GM08714 (cell line): ENCODE results near the gene MEF2A.

ENCODE experiments used
- H3K4me3 ChIP-seq: fragments of 200-500 bp; sonication (Bioruptor generic); 2 replicates; pipeline ENCODE4 v1.5.1; 2014; ENCODE audit warnings: mild to moderate bottlenecking, low read length, inconsistent platforms
- ZNF274 ChIP-seq: IDR thresholded peaks from 2 replicates; pipeline ENCODE4 v1.6.1; 2012; ENCODE audit warnings: mild to moderate bottlenecking, low read depth, low read length

MEF2A gene

DNA sequence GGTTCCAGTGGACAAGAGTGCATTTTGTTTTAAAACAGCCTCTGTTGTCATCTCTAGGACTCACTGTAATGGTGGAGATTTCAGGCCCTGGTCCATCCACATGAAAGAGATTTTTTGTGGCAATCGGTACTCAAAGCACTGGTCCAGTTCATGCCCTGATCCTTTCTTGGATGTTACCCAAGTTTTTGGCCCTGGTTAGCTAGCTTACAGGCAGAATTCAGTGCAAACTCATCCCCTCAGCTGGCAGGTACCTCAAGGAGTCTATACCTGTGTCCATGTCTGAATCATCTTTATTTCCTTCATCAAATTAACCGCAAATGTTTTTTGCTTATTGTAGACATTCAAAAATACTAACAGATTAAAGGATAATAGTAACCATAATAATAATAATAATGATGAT is 13.7 kb upstream of the MEF2A start:
- no peak for TF ChIP-seq ZNF274
- no peak overlapping the region for H3K4me3 ChIP-seq

DNA sequence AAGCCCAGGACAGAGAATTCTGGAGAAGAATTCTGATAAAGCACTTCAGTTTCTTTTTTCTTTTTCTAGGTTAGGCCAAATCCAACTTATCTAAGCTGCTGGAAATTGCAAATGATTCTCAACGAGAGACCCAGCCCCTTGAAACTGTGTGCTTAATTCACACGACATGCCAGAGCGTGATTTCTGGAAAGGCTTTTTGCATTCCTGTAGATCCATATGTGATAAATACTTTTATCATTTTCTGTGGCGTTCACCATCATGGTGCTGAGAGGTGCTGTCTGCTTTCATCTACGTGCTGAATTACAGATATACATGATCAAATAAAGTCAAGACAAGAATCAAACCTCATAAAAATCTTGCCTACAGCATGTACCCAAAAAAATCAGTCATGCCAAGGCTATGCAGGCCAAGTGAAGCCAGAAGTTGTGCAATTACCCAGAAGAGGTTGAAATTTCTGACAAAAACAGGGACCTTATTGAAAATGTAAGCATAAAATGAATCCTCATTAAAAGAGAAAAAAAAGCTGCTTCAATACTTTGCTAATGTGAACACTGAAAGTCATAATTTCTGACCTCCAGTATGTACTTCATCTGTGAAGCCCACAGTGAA is 10.8 kb upstream of the MEF2A start:
- H3K4me3 ChIP-seq: no peak overlapping the region
- TF ChIP-seq ZNF274: no peak

DNA sequence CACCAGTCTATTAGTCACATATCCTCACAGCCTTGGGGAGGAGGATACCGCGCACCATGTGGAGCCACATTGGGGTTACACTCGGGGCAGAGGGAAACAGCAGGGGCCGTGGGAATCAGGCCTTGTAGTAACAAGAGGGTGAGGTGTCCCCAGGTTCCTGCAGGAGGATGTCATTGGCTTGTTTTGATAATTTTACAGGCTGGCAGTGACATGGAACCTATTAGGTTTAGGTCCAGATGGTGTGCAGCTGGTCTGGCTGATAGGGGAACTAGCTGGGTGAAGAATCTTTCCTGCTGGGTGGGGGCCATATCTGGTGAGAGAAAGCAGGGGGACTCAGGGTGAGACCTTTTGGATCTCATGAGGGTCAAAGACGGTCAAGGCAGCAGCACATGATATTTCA is 9.8 kb upstream of the MEF2A start:
- no peak overlapping the region for H3K4me3 ChIP-seq
- TF ChIP-seq ZNF274: no peak

DNA sequence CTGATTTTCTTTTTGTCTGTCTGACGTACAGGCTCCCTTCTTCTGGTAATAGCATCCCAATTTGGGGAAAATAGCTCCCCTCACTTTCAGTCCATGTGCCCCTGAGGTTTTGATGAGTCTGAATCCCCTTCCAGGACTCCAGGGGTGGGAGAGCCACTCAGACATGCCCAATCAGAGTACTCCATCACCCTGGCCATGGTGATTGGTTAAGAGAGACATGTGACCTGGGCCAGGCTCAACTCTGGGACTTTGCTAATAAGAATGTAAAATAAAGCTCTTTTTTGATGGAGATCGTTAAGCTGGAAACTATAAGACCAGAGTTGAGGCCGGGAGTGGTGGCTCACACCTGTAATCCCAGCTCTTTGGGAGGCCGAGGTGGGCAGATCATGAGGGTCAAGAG is 9.2 kb upstream of the MEF2A start:
- TF ChIP-seq ZNF274: no peak
- no peak overlapping the region for H3K4me3 ChIP-seq

DNA sequence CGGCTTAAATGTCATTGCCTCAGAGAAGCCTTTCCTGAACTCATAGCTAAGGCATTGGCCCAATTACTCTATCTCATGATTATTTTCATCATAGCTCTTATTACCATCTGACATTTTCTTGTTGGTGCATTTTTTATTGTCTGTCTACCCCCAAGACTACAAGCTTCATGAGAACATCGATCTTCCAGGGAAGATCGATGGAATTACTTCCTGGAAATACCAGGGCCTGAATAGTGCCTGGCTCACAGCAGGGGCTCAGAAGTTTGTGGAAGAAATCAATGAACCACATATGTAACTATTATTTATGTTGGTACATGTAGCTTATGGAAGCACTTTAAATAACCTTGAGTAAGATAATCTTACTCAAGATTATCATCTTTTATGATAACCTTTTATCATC is 7.7 kb upstream of the MEF2A start:
- TF ChIP-seq ZNF274: no peak
- H3K4me3 ChIP-seq: no peak overlapping the region

- H3K4me3 ChIP-seq: no peak overlapping the region
- no peak for TF ChIP-seq ZNF274
These were observed 7.2 kb upstream of the MEF2A start for GRCh38 chr15:99558571-99558970.

- TF ChIP-seq ZNF274: no peak
- H3K4me3 ChIP-seq: no peak overlapping the region
These were observed 4.1 kb upstream of the MEF2A start for GRCh38 chr15:99561476-99562230.

- TF ChIP-seq ZNF274: no peak
- no peak overlapping the region for H3K4me3 ChIP-seq
These were observed 3.5 kb upstream of the MEF2A start for GRCh38 chr15:99562238-99562637.

DNA sequence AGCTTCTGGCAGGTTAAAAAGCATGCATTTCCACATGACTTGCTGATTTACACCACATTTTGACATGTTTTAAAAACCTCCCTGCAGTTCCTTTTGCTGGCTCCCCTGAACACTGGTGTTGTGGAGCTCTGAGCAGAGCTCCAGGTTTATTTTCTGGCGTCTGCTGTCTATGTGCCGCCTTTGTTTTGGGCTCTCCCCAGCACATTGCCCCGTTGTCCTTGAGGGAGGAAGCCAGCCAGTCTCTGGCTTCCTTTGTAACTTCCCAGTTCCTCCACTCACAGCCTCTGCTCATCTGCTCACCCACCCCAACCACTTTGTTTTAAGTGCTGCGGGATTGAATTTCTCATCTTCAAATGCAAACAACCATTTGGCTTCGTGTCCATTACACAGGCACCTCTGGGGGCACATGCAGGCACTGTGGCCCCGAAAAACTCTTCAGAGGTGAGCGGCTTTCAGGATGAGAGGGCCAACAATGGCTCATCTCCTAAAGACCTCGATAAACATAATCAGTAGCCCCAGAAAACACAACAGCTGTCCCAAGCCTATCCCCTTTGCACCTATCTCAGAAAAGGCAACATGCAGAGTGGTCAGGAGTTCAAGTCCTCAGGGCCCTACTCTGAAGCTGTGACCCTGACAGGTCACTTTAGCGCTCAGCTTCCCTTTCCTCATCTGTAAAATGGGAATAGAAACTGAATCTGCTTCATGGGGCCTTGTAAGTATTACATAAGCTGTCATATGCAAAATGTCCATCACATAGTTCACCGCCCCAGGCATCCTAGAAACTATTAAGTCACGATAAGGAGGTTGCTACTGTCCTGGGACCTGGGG is 1.3 kb upstream of the MEF2A start:
- H3K4me3 ChIP-seq: peak overlapping the region; percentile 53; the same call in 1 of the 2 replicates
- no peak for TF ChIP-seq ZNF274

- H3K4me3 ChIP-seq: peak overlapping the region; percentile 53; the same call in 1 of the 2 replicates
- no peak for TF ChIP-seq ZNF274
These were observed 810 bp upstream of the MEF2A start for GRCh38 chr15:99565049-99565298.

DNA sequence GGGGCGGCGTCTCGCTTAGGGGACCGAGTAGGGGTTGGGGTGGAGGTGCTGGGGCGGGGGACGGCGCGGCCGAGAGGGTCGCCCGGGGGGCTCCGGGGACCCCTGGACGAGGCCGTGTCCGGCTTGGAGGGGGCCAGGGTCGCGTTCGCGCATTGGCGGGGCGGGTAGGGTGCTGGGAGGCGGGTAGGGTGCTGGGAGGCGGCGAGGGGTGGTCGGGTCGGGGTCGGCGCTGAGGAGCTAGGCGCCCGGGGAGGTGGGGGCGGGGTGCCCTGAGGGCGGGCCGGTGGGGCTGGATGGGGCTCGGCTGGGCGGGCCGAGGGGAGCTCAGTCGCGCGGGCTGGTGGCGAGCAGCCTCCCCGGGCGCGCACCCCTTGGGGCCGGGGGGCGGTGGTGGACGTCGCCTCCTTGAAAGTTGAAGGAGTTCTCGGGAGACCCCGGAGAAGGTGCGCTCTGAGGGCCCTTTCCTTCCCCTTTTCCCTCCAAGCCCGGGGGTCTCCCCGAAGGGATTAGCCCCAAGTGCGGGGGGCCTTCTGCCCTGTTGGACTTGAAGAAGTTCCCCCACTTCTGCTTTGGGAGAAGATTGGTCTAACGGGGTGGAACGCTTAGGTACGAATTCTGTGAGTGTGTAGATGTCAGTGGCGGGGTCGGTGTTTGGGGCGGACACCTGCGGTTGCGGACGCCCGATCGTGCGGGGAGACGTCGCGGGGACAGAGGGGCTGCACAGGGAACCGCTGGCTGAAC is 543 bp downstream of the MEF2A start:
- H3K4me3 ChIP-seq: peak overlapping the region; percentile 86
- no peak for TF ChIP-seq ZNF274

DNA sequence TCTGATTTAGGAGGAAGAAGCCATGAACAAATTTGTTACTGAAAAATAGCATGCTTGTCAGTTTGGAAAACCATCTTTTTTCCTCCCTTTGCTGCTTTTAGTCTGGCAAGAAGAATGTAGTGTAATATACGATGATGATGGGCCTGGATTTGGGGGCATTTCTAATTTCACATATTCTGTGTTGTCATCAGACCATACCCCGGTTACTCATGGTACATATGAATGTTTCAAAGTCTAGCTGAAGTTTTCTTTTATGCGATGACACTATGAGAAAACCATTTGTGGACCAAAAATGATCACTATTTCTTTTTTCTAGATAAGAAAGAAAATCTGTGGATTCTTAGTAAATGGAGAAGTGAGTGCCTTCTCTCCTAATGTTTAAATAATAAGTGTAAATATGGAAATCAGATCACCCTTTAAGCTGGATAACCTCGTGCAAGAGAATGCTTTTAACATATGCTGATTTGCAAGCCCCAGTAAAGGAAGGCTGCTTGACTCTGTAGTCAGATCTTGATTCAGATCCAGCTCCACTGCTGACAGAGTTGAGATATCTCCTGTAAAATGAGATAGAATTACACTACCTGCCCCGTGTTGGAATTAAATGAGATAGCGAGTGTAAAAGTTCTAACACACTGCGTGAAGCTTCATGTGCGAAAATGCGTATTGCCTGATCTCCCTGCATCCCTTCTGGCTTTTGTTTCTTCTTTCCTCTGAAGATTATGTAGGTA is 3.0 kb downstream of the MEF2A start:
- peak overlapping the region; percentile 49; the same call in 1 of the 2 replicates for H3K4me3 ChIP-seq
- no peak for TF ChIP-seq ZNF274

- H3K4me3 ChIP-seq: no peak overlapping the region
- TF ChIP-seq ZNF274: no peak
These were observed 5.5 kb downstream of the MEF2A start for GRCh38 chr15:99571299-99571698.

- H3K4me3 ChIP-seq: no peak overlapping the region
- no peak for TF ChIP-seq ZNF274
These were observed 8.3 kb downstream of the MEF2A start for GRCh38 chr15:99574048-99574447.

DNA sequence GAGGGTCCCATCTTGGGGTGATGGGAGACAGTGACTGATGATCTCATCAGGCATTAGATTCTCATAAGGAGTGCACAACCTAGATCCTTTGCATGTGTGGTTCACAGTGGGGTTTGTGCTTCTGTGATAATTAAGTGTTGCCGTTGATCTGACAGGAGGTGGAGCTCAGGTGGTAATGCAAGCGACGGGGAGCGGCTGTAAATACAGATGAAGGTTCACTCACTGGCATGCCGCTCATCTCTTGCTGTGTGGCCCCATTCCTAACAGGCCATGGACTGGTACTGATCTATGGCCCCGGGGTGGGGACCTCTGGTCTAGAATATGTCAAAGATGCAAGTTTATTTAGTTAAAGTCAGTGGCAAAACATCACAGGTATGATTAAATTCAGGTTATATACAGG is 8.7 kb downstream of the MEF2A start:
- H3K4me3 ChIP-seq: no peak overlapping the region
- no peak for TF ChIP-seq ZNF274
